IPS-18c (cell line): ENCODE measurements around the gene LINC01488.

Experiments used
- H3K4me3 ChIP-seq: 2 replicates; pipeline ENCODE4 v1.7.0; 2013; ENCODE audit warnings: low read depth, mild to moderate bottlenecking, low read length, moderate library complexity; ENCODE audit not compliant: insufficient read depth
- H3K9me3 ChIP-seq: one replicate; pipeline ENCODE4 v1.6.1; 2013; ENCODE audit warnings: mild to moderate bottlenecking, low read length, moderate library complexity; ENCODE audit not compliant: control insufficient read depth, insufficient read depth

The LINC01488 gene

DNA sequence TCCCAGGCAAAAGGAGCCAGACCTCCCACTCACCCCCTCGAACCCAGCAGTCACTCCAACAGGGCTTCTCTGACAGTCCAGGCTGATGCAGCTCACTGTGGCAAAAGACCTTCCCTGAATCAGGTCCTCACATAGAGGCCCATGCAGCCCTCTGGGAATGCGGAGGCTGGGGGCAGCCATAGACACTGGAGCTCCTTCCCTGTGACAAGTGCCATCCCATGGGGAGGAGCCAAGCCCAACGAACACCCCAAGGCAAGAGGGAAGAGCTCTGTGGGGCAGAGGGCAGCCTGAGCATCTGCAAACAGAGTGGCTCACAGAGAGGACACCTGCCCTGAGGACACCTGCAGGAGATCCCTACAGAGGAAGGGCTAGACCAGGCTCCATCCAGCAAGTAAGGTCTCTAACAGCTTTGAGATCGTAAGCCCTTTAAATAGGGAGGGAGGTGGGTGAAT lies at the start of gene LINC01488:
Gene LINC01488 (plus strand): TSS at position 271 of the 452 bp plus-strand sequence.
- Histone ChIP-seq H3K4me3 (no peak within 1 kb of the TSS), H3K9me3 (no peaks in the 10 kb centered on the region)

DNA sequence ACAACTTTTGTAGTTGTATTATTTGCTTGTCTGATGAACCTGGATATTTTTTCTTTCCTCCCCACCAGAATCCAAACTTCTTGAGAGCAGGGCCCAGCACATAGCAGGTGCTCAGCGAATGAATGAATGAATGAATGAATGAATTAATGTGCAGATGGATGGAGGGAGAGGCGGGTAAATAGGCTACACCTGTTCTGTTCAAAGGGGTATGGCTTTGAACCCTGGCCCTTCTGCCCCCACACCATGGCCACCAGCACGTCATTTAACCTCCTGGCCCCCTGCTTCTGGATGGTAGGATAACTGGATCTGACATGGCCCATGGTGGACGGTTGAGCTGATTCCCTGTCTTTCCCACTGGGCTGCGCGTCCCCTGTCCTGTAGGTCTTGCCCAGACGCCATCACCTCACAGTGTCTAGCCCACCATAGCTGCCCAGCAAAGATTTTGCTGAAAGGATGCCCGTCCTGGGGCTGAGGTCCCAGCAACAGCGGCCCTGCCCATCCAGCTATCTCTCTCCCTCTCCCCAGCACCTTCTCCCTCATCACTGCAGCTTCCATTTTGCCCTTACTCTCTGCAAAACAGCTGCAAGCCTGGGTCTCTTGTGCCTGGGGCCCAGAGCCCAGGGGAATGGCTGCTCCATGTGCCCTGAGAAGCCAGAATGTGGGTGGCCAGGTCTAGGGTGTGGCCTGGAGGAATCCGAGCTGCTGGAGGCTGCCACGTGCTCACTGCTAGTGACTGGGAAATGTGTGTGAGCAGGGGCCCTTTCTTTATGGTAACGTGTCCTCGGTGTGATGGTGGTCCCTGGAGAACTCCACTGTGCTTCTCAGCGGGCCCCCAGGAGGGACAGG lies 49.3 kb upstream of the LINC01488 start:
- no peak overlapping the region for H3K4me3 ChIP-seq
- H3K9me3 ChIP-seq: peaks cover 4% of the 10 kb centered on the region

DNA sequence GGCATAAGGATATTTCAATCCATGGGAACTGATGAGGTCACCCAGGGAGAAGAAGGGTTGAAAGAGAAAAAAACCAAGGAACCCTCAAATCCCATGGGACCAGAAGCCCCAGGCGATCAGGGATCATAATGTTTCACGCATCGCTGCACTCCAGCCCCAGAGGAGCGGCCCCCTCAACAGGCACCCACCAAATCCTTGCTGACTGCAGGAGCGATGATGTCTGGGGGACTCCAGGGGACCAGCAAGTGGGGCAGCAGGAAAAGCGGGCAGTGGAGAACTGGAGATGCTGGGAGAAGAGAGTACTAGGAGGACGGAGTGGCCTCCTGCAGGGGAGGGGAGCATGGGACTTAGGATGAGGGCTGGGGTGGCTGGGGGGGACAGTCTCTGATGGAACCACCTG lies 47.7 kb upstream of the LINC01488 start:
- Histone ChIP-seq H3K9me3 (peaks cover 2% of the 10 kb centered on the region), H3K4me3 (no peak overlapping the region)

DNA sequence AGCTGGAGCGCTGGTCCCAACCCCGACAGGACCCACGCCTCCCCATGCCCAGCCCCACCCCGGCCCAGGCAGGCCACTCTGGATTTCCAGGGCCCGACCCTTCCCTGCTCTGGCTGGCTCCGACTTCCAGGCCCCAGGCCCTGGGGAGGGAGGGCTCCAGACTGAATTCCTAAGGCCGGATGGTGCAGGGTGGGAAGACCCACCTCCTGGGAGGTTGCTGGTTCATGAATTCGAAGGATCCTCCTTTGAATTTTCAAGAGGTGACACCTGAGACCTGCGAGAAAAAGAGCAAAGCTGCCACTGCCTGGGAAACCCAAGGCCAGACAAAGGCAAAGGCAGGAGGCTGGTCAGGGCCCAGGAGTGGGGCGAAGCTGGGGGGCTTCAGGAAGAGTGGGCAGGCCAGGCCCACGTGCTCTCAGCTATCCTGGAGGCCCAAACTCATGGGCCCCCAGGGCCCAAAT lies 47.0 kb upstream of the LINC01488 start:
- Histone ChIP-seq H3K9me3 (peaks cover 2% of the 10 kb centered on the region), H3K4me3 (no peak overlapping the region)

DNA sequence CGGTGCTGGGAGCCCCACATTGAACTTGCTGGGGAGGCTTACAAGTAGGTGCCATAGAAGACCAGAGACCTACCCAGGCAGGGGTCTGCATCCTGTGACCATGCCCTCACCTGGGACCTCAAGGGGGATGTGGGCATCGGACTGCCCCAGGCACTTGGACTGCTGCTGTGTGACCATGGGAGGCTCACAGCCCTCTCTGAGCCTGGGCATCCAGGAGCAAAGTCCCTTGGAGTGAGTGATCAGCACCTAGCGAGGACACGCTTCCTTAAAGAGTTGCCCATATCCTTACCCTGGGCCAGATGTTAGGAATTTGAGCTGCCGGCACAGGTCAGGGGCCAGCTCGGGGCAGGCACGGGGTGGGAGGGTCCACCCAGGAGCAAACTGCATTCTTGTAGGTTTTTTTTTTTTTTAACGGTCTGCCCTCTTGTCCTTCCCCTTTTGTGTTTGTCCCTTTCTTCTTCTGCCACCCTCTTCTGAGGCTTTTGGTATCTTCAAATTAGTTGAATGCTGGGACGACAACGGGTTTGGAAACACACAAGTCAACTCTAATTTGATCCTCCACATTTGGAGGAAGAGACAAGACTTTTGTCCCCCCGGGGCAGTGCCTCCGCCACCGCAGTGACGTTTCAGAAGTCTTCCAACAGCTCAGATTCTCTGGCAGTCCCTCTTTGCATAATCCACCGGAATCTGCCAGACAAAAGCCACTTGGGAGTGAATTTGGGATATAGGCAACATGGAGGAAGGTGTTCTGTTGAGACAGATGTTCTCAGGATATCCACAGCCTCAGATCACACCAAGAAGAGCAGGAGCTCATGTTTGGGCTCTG lies 46.1 kb upstream of the LINC01488 start:
- no peak overlapping the region for H3K4me3 ChIP-seq
- peaks cover 2% of the 10 kb centered on the region for H3K9me3 ChIP-seq

DNA sequence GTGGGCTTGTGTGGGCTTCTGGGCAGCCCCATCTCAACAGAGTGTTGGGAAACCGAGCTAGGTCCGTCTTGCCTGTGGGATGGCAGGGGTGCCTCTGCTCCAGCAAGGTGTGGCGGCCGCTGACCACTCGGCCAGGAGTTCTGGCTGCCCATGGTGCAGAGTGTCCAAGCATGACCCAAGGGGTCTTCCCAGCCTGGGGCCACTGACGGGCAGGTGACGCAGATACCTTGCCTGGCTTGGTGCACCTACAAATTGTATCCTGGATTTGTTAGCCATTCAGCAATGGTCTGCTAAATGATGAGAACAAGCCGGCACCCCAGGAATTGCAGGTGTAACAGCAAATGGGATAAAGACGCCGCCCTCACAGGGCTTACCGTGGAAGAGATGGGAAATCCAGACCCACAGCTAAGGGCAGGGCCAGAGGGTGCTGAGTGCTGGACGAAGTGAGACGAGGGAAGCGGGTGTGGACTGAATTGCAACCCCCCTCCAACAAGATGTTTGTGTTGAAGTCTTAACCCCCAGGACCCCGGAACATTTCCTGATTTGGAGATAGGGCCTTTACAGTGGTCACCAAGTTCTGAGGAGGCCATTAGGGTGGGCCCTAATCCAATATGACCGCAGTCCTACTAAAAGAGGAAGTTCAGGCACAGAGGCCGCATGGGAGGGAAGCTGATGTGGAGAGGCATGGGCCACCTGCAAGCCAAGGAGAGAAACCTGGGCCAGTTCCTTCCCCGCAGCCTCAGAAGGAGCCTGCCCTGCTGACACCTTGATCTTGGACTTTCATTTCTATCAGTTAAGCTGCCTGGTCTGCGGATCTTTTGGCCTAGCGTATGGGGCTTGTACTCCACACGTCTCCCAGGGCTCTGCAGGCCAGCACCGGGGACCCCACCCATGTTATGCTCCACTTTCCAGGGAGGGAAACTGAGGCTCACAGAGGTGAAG lies 45.2 kb upstream of the LINC01488 start:
- no peak overlapping the region for H3K4me3 ChIP-seq
- H3K9me3 ChIP-seq: no peaks in the 10 kb centered on the region

DNA sequence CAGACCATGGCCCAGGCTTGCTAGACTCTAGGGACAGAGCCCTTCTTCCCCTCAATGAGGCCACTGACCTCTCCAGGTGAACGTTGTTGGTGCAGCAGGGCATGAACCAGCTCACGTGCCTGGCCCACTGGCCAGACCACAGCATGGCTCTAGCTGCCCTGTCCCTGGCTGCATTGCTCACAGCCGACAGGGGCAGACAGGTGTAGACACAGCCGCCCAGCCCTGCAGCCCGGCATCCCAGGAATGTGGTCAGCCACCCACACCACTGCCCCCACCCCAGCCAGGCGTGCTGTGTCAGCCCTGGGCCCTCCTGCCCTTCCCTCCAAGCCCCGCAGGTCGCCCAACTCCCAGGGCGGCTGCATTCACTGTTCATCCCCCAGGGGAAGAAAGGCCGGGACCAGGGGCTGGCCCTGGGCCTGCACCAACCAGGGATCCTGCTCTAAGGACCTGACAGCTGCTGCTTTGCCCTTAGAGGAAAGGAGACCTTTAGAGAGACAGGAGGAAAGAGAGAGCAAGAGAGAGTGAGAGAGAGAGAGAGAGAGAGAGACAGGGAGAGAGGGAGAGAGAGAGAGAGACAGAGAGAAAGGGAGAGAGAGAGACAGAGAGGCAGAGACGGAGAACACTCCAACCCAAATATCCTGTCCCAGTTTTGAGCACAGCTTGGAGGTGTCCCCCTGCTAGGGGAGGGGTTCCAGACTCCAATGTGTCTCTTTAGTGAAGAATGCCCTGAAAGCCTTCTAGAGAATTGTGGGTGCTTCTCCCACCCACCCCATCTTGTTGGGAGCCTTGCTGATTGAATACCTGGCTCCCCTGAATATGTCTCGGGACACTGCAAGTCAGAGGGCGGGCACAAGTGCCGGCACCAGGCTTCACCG lies 44.2 kb upstream of the LINC01488 start:
- no peak overlapping the region for H3K4me3 ChIP-seq

DNA sequence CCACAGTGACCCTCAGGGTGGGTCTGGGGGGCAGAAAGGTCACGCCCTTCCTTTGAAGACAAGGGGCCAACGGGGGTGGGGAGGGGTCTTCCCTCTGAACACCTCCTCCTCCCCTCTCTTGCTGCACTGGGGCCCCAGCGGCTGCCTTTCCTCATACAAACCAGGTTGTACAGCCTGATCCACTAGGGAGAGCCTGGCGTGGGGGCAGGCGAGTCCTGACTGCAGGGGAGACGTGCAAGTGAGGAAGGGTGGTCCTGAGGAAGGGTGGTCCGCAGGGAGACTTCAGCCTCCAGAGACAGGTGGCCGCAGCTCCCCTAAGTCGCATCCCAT lies 43.6 kb upstream of the LINC01488 start:
- Histone ChIP-seq H3K9me3 (no peaks in the 10 kb centered on the region), H3K4me3 (no peak overlapping the region)

More for the DNA sequence above, 44.2 kb upstream of the LINC01488 start:
- no peaks in the 10 kb centered on the region for H3K9me3 ChIP-seq

DNA sequence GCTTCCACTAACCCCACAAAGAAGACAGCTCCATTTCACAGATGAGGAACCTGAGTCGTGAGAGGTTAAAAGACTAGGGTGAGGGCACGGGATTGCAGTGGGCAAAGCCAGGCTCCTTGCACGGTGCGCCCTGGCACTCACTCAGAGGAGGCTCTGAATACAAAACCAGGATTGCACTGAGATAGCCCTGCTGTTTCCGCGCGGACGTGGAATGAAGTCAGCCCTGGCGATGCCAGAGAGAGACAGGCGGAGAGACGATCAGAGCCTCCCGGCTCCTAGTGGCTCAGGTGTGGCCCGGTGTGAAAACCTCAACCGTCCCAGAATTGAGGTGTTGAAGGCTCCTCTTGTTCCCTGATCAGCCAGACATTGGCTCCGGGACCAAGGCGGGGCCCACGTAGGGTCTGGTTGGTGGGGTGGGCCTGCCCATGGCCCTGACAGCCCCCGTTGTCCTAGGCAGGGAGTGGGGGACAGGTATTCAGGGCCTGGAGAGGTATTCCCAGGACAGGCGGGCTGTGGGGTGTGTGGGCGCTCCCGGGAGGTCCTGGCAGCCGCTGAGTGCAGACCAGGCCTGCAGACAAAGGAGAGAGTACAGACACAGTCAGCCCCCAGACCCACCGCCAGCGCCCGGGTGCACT lies 43.1 kb upstream of the LINC01488 start:
- no peaks in the 10 kb centered on the region for H3K9me3 ChIP-seq
- no peak overlapping the region for H3K4me3 ChIP-seq

DNA sequence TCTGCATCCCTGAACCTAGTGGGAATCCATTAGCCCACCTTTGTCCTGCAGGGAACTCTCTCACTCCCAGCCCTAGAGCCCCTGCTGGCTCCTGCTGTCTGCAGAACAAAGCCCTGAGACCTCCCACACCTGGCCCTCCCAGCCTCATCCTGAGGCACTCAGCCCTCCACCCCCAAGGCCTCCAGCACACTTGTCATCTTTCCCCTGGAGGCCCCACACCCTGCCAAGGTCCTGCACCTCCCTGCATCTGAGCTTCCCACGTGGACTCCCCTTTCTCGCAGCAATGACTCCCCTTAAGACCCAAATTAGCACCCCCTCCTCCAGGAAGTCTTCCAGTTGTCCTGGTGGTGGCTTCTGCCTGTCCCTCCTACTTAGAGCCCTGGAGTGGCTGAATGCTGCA lies 42.3 kb upstream of the LINC01488 start:
- H3K4me3 ChIP-seq: no peak overlapping the region; the same call in 1 of the 2 replicates
- H3K9me3 ChIP-seq: no peaks in the 10 kb centered on the region

DNA sequence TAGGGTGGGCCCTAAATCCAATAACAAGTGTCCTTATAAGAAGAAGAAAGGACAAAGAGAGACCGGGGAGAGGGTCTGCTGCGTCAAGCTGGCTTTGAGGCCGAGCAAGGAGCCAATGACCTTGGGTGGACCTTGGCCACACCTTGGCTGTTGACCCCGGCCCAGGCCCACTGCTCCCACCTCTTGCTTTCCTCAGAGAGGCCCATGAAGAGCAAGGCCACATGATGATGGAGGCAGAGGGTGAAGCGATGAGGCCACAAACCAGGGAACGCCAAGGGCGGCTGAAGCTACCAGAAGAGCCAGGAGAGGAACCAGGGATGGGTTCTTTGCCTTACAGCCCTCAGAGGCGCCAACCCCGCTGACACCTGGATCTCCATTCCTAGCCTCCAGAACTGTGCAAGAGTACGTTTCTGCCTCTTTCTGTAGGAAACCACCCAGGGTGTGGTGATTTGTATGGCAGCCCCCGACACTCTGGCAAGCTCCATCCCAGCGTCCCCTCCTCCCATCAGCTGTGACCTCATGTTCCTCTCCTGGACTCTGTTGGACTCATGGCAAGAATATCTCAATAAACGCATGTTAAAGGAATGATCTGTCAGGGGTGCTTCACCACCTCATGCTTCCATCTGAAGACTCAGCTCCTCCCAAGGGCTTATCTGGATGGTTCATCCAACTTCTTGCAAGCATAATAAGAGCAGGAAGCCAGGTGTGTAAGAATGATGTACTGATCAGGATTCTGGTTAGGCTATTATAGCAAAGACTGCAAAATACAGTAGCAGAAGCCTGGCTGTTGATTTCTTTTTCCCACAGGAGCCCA lies 41.6 kb upstream of the LINC01488 start:
- Histone ChIP-seq H3K9me3 (no peaks in the 10 kb centered on the region), H3K4me3 (no peak overlapping the region)

DNA sequence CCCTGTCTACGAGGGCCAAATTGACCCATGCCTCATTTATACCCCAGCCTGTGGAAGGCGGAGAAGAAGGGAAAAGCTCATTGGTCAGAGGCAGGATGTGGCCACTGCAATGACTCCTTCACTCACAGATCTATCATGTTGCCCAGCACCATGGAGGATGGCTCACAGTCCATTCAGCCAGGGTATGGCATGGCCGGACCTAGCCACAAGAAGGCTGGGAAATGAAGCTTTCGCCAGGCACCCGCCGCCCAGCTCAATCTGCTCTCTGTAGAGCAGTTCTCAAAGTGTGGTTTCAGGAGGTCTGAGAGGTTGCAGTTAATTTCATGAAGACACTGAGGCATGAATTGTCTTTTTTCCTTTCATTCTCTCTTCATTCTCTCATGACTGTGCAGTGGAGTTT lies 40.6 kb upstream of the LINC01488 start:
- Histone ChIP-seq H3K4me3 (no peak overlapping the region), H3K9me3 (no peaks in the 10 kb centered on the region)

DNA sequence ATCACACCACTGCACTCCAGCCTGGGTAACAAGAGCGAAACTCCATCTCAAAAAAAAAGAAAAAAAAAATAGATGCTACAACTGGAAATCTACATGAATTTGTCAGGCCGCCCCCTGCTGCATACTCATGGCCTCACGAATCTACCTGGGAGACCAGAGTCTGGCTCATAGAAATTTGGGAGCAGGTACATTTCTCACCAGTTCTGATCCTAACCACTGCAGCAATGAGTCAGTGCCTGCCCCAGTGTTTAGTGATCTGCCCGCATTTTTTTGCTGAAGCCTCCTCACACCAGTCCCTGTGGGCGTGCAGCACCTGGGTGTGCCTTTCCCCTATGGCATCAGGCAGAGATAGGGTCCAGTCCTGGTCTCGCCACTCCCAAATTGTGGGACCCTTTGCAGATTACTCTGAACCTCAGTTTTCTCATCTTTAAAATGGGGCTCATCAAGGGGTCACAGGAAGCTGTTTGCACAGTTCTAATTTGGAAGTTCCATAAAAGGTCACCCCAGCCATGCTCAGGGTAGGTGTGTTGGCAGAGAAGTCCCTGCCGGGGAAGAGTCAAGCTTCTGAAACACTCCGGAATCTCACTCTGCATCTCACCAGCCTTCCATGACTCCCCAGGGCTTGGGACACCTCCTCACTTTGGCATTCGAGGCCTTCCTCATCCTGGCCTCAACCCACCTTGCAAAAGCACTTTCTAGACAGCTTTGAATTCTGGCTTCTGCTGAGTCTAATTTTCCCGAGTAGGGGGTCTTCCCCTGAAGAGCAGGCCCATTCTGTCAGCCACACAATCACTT lies 39.3 kb upstream of the LINC01488 start:
- Histone ChIP-seq H3K9me3 (no peaks in the 10 kb centered on the region), H3K4me3 (no peak overlapping the region)

DNA sequence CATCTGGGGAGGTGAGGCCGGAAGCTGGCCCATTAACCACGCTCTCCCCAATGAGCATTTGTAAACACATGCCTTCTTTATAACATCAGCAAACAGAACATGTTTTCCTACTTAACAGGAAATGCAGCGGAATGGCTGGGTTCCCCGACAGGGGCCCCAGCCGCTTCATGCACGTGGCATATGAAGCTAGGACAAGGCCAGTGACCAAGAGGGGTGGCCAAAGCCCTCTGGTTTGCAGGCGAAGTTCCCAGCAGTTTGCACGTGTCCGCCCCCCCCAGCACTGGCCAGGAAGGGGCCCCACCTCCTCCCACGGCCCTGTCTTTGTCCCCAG lies 38.7 kb upstream of the LINC01488 start:
- Histone ChIP-seq H3K9me3 (no peaks in the 10 kb centered on the region), H3K4me3 (no peak overlapping the region; the same call in 1 of the 2 replicates)
